ENCODE data around the gene NGFR.
"Not testable (repeated sequence)": the region's sequence is repeated elsewhere in the genome, so short reads cannot be mapped to it uniquely, and the experiment has no call there.

The NGFR gene

GRCh38 chr17:49496183-49496866 lies 1.2 kb downstream of the NGFR start:
- DNase-seq (ENCODE audit: low read depth in 1 of 2, low spot score in 1 of 2): peak; percentile 67 to 70

GRCh38 chr17:49496867-49497147 lies 1.7 kb downstream of the NGFR start:
- no peak for DNase-seq (ENCODE audit: low read depth in 1 of 2, low spot score in 1 of 2)

GRCh38 chr17:49497148-49498028 lies 2.3 kb downstream of the NGFR start:
- DNase-seq (ENCODE audit: low read depth in 1 of 2, low spot score in 1 of 2): no peak

GRCh38 chr17:49498029-49498615 lies 3.0 kb downstream of the NGFR start:
- no peak for DNase-seq (ENCODE audit: low read depth in 1 of 2, low spot score in 1 of 2)

GRCh38 chr17:49501496-49501895 lies 6.4 kb downstream of the NGFR start:
- no peak for DNase-seq (ENCODE audit: low read depth in 1 of 2, low spot score in 1 of 2)

GRCh38 chr17:49502254-49502653 lies 7.2 kb downstream of the NGFR start:
- DNase-seq (ENCODE audit: low read depth in 1 of 2, low spot score in 1 of 2): no peak

GRCh38 chr17:49502680-49503079 lies 7.6 kb downstream of the NGFR start:
- not testable (repeated sequence) for DNase-seq (ENCODE audit: low read depth in 1 of 2, low spot score in 1 of 2)

- no peak for DNase-seq (ENCODE audit: low read depth in 1 of 2, low spot score in 1 of 2)
These were observed 9.3 kb downstream of the NGFR start for GRCh38 chr17:49504369-49504768.

- DNase-seq (ENCODE audit: low read depth in 1 of 2, low spot score in 1 of 2): no peak
These were observed 10.8 kb downstream of the NGFR start for GRCh38 chr17:49505854-49506253.

- DNase-seq (ENCODE audit: low read depth in 1 of 2, low spot score in 1 of 2): no peak
These were observed 11.2 kb downstream of the NGFR start for GRCh38 chr17:49506282-49506681.

GRCh38 chr17:49508061-49508865 lies 13.2 kb downstream of the NGFR start:
- no peak for DNase-seq (ENCODE audit: low read depth in 1 of 2, low spot score in 1 of 2)

GRCh38 chr17:49508866-49509587 lies 13.9 kb downstream of the NGFR start:
- no peak for DNase-seq (ENCODE audit: low read depth in 1 of 2, low spot score in 1 of 2)

GRCh38 chr17:49509588-49509917 lies 14.5 kb downstream of the NGFR start:
- DNase-seq (ENCODE audit: low read depth in 1 of 2, low spot score in 1 of 2): no peak

- DNase-seq (ENCODE audit: low read depth in 1 of 2, low spot score in 1 of 2): no peak
These were observed 15.1 kb downstream of the NGFR start for GRCh38 chr17:49510059-49510719.

- no peak for DNase-seq (ENCODE audit: low read depth in 1 of 2, low spot score in 1 of 2)
These were observed 15.6 kb downstream of the NGFR start for GRCh38 chr17:49510720-49511110.

GRCh38 chr17:49511810-49512209 lies 16.7 kb downstream of the NGFR start:
- no peak for DNase-seq (ENCODE audit: low read depth in 1 of 2, low spot score in 1 of 2)

GRCh38 chr17:49512296-49513043 lies 17.4 kb downstream of the NGFR start:
- no peak for DNase-seq (ENCODE audit: low read depth in 1 of 2, low spot score in 1 of 2)

GRCh38 chr17:49513044-49513395 lies 17.9 kb downstream of the NGFR start:
- no peak for DNase-seq (ENCODE audit: low read depth in 1 of 2, low spot score in 1 of 2)

- DNase-seq (ENCODE audit: low read depth in 1 of 2, low spot score in 1 of 2): no peak
These were observed 18.5 kb downstream of the NGFR start for GRCh38 chr17:49513641-49514040.
